GM18520 (cell line): ENCODE results near the gene METTL6.
"Not testable (repeated sequence)": the region's sequence is repeated elsewhere in the genome, so short reads cannot be mapped to it uniquely, and the experiment has no call there.

Experiments
- ATAC-seq: cut with Tn5 transposase; IDR thresholded peaks from one replicate; pipeline ENCODE4 v1.9.1; 2021; ENCODE audit not compliant: unreplicated experiment

METTL6 gene

DNA sequence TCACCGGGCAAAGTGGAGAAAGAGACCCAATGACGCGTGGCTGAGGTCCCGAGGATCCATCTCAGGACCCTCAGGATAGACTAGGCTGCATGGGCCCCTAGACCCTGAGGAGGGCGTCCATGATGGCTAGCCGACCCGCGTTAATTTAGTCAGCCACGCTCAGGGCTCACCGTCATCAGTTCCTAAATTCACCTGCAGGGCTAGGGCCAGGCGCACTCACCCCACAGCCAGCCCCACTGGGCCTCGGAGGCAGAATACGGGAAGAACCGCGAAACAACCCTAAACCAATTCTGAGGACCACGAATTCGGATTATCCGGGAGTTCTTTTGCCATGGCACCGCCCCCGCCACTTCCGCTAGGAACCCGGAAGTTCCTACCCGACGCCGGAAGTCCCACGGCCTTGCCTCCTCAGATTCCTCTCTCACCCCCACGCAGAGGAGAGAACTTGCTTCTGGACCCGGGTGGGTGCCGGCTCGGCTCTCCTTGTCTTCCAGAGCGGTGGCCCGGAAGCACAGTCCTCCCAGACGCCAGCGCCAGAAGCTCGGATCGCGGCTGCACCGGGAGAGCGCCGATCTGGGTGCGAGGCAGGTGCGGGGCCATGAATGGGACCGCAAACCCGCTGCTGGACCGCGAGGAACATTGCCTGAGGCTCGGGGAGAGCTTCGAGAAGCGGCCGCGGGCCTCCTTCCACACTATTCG is at the start of gene METTL6, which contains the start of gene EAF1:
TSS of gene METTL6 (minus strand) at position 363 of the 699 bp plus-strand sequence. CDS start 1,033 bp downstream, outside the sequence.
TSS of gene EAF1 (plus strand) at position 417 of the 699 bp plus-strand sequence. CDS start at position 599, 182 bp downstream.
- peak; percentile 64 for ATAC-seq

DNA sequence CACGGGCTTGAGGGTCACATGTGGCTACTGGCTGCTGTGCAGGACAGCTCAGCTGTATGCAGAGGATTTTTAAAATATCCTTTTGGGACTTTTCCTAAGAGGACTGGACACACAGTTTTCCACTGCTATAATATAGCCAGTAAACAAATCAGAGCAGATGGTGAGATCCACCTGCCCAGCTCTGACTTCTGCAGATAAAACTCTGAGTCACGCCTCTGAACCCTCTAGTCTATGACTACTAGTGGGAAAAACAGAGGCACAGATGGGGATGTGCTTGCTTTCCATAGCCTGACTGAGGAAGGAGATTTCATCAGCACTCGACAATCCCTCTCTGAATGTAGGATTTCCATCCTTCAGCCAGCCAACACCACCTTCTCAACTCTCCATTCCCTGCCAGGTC is 49.0 kb upstream of the METTL6 start:
- no peak for ATAC-seq

- ATAC-seq, result no peak
Observed at GRCh38 chr3:15475161-15475560, 47.8 kb upstream of the METTL6 start.

GRCh38 chr3:15471861-15472260 is 44.5 kb upstream of the METTL6 start:
- no peak for ATAC-seq

GRCh38 chr3:15470849-15471248 is 43.5 kb upstream of the METTL6 start:
- ATAC-seq, result no peak

DNA sequence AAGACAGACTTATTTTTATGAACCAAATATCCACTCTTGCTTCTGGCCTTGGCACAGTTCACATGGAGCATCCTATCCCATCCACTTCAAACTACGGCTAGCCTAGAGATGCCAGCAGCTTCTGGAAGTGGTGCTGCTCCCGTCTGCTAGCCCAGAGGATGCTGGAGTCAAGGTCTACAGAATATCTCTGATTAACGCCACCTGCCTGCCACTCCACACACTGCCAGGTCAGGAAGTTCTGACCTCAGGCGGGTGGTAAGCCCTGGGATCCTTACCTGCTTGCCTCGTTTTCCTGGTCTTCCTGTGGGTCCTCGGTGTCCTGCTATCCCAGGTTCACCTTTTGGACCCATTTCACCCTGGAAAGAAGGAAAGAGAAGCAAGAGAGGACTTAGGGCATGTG is 42.9 kb upstream of the METTL6 start:
- no peak for ATAC-seq

- ATAC-seq, result peak; percentile 42
Observed at GRCh38 chr3:15467227-15468181, 40.2 kb upstream of the METTL6 start.

- ATAC-seq, result no peak
Observed at GRCh38 chr3:15465876-15466585, 38.7 kb upstream of the METTL6 start.

- ATAC-seq, result no peak
Observed at GRCh38 chr3:15462451-15462850, 35.1 kb upstream of the METTL6 start.

GRCh38 chr3:15460891-15461531 is 33.7 kb upstream of the METTL6 start:
- no peak for ATAC-seq

- no peak for ATAC-seq
Observed at GRCh38 chr3:15458212-15458780, 31.0 kb upstream of the METTL6 start.

GRCh38 chr3:15456915-15457314 is 29.6 kb upstream of the METTL6 start:
- not testable (repeated sequence) for ATAC-seq

GRCh38 chr3:15456321-15456720 is 29.0 kb upstream of the METTL6 start:
- no peak for ATAC-seq

GRCh38 chr3:15455756-15456155 is 28.4 kb upstream of the METTL6 start:
- no peak for ATAC-seq

DNA sequence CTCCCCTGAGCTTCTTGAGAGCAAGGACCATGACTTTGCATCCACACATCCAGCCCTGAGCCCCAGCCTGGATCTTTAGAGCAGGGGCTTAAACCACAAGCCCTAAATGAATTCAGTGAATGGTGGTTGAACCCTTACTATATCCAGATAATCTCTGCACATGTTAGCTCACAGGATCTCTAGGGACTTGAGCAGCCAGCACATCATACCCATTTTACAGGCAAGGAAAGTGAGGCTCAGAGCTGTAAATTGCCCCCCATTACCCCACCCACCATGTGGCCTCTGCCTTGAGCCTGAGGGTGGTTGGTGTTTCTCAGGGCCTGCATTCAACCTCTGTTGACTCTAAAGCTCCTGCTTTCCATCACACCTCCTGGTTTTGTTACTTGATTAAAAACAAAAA is 27.6 kb upstream of the METTL6 start:
- ATAC-seq, result no peak

GRCh38 chr3:15453991-15454625 is 26.8 kb upstream of the METTL6 start:
- ATAC-seq, result no peak

GRCh38 chr3:15453501-15453900 is 26.2 kb upstream of the METTL6 start:
- ATAC-seq, result no peak

DNA sequence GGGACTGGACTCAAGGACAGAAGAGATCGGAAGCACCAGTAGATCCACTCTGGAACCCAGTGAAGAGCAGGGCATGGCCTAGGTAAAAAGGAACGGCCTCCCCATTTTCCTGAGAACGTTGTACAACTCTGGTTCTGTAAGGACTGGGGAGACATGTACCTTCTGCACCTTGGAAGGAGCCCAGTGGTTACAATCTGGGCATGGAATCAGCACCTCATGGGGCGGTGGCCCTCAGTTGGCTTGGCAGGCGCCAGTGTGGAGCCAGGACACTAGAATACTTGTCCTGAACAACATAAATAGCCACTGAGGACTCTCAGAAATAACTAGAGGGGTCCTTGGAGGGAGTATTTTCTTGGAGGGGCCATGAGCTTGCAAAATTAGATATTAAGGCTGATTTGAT is 25.6 kb upstream of the METTL6 start:
- no peak for ATAC-seq

DNA sequence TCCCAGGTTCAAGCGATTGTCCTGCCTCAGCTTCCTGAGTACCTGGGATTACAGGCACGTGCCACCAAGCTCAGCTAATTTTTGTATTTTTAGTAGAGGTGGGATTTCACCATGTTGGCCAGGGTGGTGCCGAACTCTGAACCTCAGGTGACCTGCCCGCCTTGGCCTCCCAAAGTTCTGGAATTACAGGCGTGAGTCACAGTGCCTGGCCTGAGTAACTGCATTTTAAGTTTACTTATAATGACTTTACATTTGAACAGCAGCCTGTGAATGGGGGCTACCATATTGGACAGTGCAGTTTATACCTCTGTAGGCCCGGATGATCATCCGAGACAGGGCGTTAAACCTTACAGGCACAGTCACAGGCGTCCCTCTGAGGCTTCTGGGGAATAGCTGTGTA is 24.8 kb upstream of the METTL6 start:
- ATAC-seq, result no peak
